Hepatocyte (in vitro differentiated cells): ENCODE measurements around the gene MBOAT2.

Experiments
- CTCF ChIP-seq: fragments of 200-600 bp; sonication (generic); IDR thresholded peaks from 2 replicates; pipeline ENCODE4 v1.5.1; 2016; ENCODE audit warnings: antibody characterized with exemption, mild to moderate bottlenecking; ENCODE audit not compliant: poor library complexity
- EZH2phosphoT487 ChIP-seq: fragments of 200-600 bp; sonication (generic); IDR thresholded peaks from one replicate; pipeline ENCODE4 v1.6.1; 2018; ENCODE audit warnings: antibody characterized with exemption, mild to moderate bottlenecking, low read depth, moderate library complexity; ENCODE audit not compliant: unreplicated experiment, severe bottlenecking

GRCh38 chr2:8849327-8849726 lies 154.2 kb downstream of the MBOAT2 start:
- no peak for TF ChIP-seq CTCF
- no peak for TF ChIP-seq EZH2phosphoT487
